ENCODE data around the gene IDH3A.
"Not testable (repeated sequence)": the region's sequence is repeated elsewhere in the genome, so short reads cannot be mapped to it uniquely, and the experiment has no call there.

IDH3A gene

DNA sequence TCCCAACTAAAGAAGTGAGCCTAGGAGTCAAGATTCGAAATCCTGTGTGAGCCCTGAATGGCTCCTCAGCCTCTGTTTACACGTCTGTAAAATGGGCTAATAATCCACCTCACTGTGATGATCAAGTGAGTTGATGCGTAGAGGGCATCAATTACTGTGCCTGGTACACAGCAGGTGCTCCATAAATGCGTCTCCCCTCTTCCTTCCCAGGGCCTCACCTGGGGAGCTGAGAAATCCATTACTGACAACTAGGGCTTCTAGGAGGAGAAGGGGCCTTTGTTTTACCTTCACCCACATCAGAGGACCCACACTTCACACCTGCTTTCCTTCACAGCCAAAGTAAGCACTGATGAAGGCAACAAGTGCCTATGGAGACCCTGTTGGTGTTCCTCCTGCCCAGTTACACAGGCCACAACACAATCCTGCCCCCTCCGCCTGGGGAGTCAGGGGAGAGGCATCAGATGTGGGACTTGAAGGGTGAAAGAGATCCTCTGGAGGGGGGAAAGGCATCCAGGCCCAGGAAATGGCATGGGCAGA, 19.3 kb upstream of the IDH3A start:
- DNase-seq = no peak

GRCh38 chr15:78130466-78131294, 18.5 kb upstream of the IDH3A start:
- DNase-seq = peak; percentile 52

GRCh38 chr15:78131295-78132061, 17.7 kb upstream of the IDH3A start, which contains the start of gene CIB2:
Gene CIB2 (minus strand): TSS chr15:78131445. CDS start chr15:78131215, 230 bp downstream.
- peak; percentile 76 for DNase-seq

DNA sequence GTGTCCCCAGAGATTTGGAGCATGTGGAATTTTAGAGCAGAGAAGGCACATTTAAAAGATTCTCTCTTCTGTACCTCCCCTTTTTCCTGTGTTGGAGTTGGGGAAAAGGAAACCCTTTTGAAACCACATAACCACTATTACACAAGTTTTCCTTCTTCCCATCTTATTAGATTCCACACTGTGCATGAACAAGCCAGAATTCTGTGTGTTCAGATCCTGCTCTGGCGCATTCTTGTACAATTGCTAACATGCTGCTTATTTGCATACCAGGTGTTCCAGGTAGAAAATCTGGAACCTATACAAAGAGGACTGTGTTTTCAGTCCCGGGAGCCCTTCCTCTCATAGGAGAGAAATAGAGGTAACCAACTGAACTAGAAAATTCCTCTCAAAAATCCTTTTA, 15.4 kb upstream of the IDH3A start:
- DNase-seq = no peak

DNA sequence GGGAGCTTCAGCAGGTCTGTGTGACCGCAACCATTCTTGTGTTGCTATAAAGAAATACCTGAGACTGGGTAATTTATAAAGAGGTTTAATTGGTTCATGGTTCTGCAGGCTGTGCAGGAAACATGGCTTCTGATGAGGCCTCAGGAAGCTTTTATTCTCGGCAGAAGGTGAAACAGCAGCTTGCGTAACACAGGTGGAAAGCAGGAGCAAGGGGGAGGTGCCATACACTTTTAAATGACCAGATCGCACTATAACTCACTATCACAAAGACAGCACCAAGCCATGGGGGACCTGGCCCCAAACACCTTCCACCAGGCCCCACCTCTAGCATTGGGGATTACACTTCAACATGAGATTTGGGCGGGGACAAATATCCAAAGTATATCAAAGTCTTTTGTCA, 9.6 kb upstream of the IDH3A start:
- no peak for DNase-seq

GRCh38 chr15:78140292-78140691, 8.9 kb upstream of the IDH3A start:
- DNase-seq = no peak

- no peak for DNase-seq
These were observed 6.8 kb upstream of the IDH3A start for GRCh38 chr15:78142332-78142731.

DNA sequence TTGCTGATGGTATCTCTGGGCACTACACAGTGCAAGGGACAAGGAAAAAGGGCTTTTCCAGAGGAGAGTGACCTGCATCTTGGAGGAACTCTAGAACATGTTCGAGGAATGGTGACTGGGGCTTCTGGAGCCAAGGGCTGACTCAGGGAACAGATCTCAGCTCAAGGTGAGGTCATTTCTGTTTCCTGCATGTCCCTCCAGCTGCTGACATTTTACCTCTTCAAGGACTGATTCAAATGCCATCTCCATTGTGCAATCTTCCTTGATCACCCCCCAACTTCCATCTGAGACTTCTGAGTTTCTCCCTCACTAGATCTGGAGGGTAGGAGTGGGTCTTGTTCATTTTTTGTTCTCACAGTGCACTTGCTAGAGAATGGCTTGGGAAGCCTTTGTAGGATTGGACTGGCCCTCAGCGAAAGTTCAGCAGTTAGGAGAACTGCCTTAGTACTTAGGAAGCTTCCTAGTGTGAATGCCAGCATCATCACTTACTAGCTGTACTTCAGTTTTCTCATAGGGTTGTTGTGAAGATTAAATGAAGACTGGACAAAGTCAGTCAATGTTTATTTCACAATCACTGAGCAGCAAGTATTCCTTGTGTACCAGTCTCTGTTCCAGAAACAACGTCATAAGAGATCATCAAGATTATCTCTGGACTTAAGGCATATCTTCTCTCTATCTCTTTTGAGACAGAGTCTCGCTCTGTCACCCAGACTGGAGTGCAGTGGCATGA, 2.6 kb upstream of the IDH3A start:
- no peak for DNase-seq

- no peak for DNase-seq
These were observed 1.6 kb upstream of the IDH3A start for GRCh38 chr15:78147566-78147965.

GRCh38 chr15:78148392-78149067, 632 bp upstream of the IDH3A start:
- no peak for DNase-seq

GRCh38 chr15:78149805-78150751, 916 bp downstream of the IDH3A start:
- DNase-seq = no peak

DNA sequence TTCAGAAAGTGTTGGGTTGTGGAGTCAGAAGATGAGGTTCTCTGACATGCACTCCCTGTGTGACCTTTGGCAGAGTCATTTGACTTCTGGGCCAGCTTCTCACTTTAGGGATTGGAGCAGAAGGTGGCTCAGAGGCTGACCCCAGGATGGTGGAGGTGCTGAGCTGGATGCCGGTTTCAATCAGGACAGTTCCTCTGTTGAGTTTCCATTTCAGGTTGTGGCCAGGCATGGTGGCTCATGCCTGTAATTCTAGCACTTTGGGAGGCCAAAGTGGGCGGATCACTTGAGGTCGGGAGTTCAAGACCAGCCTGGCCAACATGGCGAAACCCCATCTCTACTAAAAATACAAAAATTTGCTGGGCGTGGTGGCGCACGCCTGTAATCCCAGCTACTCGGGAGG, 1.9 kb downstream of the IDH3A start:
- DNase-seq = not testable (repeated sequence)

DNA sequence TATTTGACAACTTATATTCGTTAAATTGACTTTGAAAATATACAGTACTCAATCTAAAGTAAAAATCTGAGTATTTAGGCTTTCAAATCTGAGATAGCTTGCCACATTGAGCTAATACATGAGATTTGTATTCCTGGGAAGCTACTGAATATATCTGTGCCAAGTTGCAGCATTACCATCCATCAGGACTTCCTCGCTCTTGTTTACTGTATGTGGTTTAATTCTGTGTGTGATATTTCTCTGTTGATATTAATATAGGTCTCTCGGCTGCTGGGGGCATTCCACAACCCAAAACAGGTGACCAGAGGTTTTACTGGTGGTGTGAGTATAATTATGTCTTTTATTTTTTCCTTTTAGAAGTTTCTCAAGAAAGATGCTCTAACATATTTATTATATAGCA, 5.8 kb downstream of the IDH3A start:
- no peak for DNase-seq

DNA sequence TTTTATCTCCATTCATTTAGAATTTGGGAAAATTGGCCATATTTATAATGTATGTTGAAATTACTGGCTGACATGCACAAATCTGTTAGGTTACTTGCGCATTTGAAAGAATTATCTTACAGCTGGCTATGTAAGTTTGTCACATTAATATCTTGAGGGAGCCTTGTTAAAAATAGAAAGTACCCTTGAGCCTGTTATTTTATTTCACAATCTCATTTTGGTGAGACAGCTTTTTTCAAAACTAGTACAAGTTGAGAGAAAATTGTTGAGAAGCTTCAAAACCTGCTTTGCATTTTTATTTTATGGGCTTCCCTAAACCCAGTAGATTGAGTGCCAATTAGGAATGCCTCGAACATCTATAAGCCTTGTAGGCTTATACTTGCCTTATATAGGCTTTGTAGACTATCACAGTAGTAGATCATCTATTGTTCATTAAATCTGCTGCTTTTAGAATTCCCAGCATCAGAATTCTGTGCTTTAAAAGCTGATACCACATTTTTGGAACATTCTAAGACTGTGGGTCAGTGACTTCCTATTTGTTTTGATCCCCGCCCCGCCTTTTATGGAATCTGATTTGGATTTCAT, 6.3 kb downstream of the IDH3A start:
- DNase-seq = no peak

- DNase-seq = no peak
These were observed 7.5 kb downstream of the IDH3A start for GRCh38 chr15:78156653-78157052.

GRCh38 chr15:78157203-78157602, 8.0 kb downstream of the IDH3A start:
- DNase-seq = no peak

DNA sequence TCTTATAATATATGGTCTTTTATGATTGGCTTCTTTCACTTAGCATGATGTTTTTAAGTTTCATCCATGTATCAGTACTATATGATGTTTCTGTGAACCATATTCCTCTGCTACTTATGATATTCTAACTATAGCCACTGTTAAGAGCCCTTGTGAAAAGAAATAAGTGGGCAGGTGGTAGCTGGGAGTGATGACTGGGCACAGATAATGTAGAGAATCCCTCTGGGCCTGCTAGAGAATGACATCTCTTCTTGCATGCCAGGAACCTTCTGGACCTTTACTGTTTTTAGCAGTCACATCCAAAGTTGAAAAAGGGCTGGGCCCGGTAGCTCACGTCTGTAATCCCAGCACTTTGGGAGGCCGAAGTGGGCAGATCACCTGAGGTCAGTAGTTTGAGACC, 10.2 kb downstream of the IDH3A start:
- no peak for DNase-seq

GRCh38 chr15:78162038-78162437, 12.9 kb downstream of the IDH3A start:
- peak; percentile 12 for DNase-seq

- no peak for DNase-seq
These were observed 14.8 kb downstream of the IDH3A start for GRCh38 chr15:78164010-78164409.

DNA sequence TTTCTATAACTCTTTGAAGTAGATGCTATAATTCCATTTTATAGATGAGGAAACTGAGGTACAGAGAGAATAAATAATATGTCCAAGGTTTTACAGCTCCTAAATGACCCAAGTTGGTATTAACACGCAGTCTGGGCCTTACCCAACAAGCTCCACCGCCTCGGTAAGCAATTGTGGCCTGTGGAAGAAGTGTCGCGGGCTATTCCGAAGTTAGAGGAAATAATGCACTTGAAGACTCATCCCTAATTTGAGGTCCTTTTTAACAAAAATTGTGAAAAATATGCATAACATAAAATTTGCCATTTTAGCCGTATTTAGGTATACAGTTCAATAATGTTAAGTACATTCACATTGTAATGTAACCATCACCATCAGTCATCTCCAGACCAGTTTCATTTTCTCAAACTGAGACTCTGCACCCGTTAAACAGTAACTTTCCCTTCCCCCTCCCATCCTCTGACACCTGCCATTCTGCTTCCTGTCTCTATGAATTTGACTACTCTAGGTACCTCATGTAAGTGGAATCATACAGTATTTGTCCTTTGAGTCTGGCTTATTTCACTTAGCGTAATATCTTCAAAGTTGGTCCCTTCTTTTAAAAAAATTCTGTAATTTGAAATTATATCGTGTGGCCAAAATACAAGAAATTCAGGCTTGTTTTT, 18.2 kb downstream of the IDH3A start:
- no peak for DNase-seq

All from stimulated activated CD4-positive, alpha-beta T cell treated with anti-CD3 and anti-CD28 coated beads, Interleukin-4, amount 100 ng/mL, for 1 hour (primary cell).